Liver (tissue), 9 donors: ENCODE results near the gene PLB1. TPM values are rescaled to one million over a fixed set of nuclear protein-coding genes. Genes with fewer than 3 reads are reported as not detected.

Experiments used
- DNase-seq: peaks from one replicate; pipeline ENCODE4 v3.0.0-alpha.2; 2017; ENCODE audit warnings: low spot score
- H3K27ac ChIP-seq, 2 donors: one replicate each; pipeline ENCODE4 v1.7.0; 2013; ENCODE audit warnings: inconsistent platforms in 2 of 2, low read length in 2 of 2, control low read depth in 1 of 2, low read depth in 1 of 2, mild to moderate bottlenecking in 1 of 2
- H3K27me3 ChIP-seq, 4 donors: one replicate each; pipeline versions ENCODE4 v1.6.1 to v1.7.0; 2013; ENCODE audit warnings: low read length in 3 of 4, inconsistent platforms in 1 of 4, mild to moderate bottlenecking in 1 of 4, moderate library complexity in 1 of 4; ENCODE audit not compliant: control insufficient read depth in 4 of 4, insufficient read depth in 4 of 4
- H3K36me3 ChIP-seq, 4 donors: one replicate each; pipeline versions ENCODE4 v1.6.1 to v1.7.0; 2013; ENCODE audit warnings: low read length in 3 of 4, mild to moderate bottlenecking in 3 of 4, low read depth in 1 of 4, moderate library complexity in 1 of 4; ENCODE audit not compliant: control insufficient read depth in 4 of 4, insufficient read depth in 3 of 4
- H3K4me1 ChIP-seq, 4 donors: one replicate each; pipeline versions ENCODE4 v1.6.1 to v1.7.0; 2013; ENCODE audit warnings: low read length in 3 of 4, mild to moderate bottlenecking in 3 of 4, moderate library complexity in 1 of 4; ENCODE audit not compliant: control insufficient read depth in 4 of 4, insufficient read depth in 4 of 4
- H3K4me3 ChIP-seq, 3 donors: one replicate each; pipeline versions ENCODE4 v1.6.1 to v1.7.0; 2013; ENCODE audit warnings: low read length in 3 of 3, control low read depth in 1 of 3, low read depth in 1 of 3, mild to moderate bottlenecking in 1 of 3
- H3K9ac ChIP-seq, 2 donors: one replicate each; pipeline ENCODE4 v1.7.0; 2013; ENCODE audit warnings: low read length in 2 of 2, mild to moderate bottlenecking in 2 of 2, moderate library complexity in 2 of 2, control low read depth in 1 of 2, low read depth in 1 of 2
- H3K9me3 ChIP-seq, 4 donors: one replicate each; pipeline versions ENCODE4 v1.6.1 to v1.7.0; 2013; ENCODE audit warnings: low read length in 3 of 4; ENCODE audit not compliant: control insufficient read depth in 4 of 4
- EGR1 ChIP-seq, 2 donors: IDR thresholded peaks; 2 replicates each; pipeline ENCODE4 v1.6.1; 2016 to 2018; ENCODE audit warnings: antibody characterized with exemption in 2 of 2, low read depth in 2 of 2
- FOXA1 ChIP-seq: IDR thresholded peaks from 2 replicates; pipeline ENCODE4 v1.6.1; 2016; ENCODE audit warnings: antibody characterized with exemption
- FOXA2 ChIP-seq: IDR thresholded peaks from 2 replicates; pipeline ENCODE4 v1.6.1; 2016; ENCODE audit warnings: antibody characterized with exemption
- GABPA ChIP-seq, 2 donors: IDR thresholded peaks in 1 of 2; conservative IDR thresholded peaks in 1 of 2; 2 replicates each; pipeline ENCODE4 v1.6.1; 2016; ENCODE audit warnings: antibody characterized with exemption in 2 of 2, mild to moderate bottlenecking in 1 of 2, moderate library complexity in 1 of 2
- HNF4G ChIP-seq: IDR thresholded peaks from 2 replicates; pipeline ENCODE4 v1.6.1; 2016; ENCODE audit warnings: antibody characterized with exemption
- JUND ChIP-seq, 2 donors: IDR thresholded peaks; 2 replicates each; pipeline ENCODE4 v1.6.1; 2016; ENCODE audit warnings: antibody characterized with exemption in 2 of 2
- NR2F2 ChIP-seq: IDR thresholded peaks from 2 replicates; pipeline ENCODE4 v1.6.1; 2016; ENCODE audit warnings: antibody characterized with exemption
- RAD21 ChIP-seq, 2 donors: IDR thresholded peaks; 2 replicates each; pipeline ENCODE4 v1.6.1; 2016; ENCODE audit warnings: antibody characterized with exemption in 2 of 2, mild to moderate bottlenecking in 2 of 2
- RXRA ChIP-seq, 2 donors: IDR thresholded peaks; 2 replicates each; pipeline ENCODE4 v1.6.1; 2017 to 2018; ENCODE audit warnings: antibody characterized with exemption in 2 of 2, mild to moderate bottlenecking in 1 of 2
- SP1 ChIP-seq: IDR thresholded peaks from 2 replicates; pipeline ENCODE4 v1.6.1; 2018; ENCODE audit warnings: antibody characterized with exemption, mild to moderate bottlenecking
- TAF1 ChIP-seq: conservative IDR thresholded peaks from 2 replicates; pipeline ENCODE4 v1.6.1; 2016; ENCODE audit warnings: antibody characterized with exemption, mild to moderate bottlenecking
- YY1 ChIP-seq: IDR thresholded peaks from 2 replicates; pipeline ENCODE4 v1.6.1; 2016; ENCODE audit warnings: antibody characterized with exemption, mild to moderate bottlenecking
- WGBS: extraction: QIAGEN DNeasy Blood & Tissue Kit; methylation state at CpG from one replicate; pipeline ENCODE4 v1.1.7; 2013; 5-methylcytosine and 5-hydroxymethylcytosine counted together
- polyA plus RNA-seq, 2 donors: library from polyadenylated mRNA; stranded (reverse) in 1 of 2; unstranded in 1 of 2; fragments of 200-250 nt in 1 of 2; fragments of >200 nt in 1 of 2; fragmentation: Nextera tagmentation in 1 of 2; extraction: Ambion mirVana in 1 of 2; gene quantifications; one replicate each; pipeline versions ENCODE4 v1.2.1 to v1.2.3, GENCODE V29; 2013 to 2015
- total RNA-seq, 2 donors: library from RNA; depleted of rRNA; stranded (reverse); fragments of >200 nt; gene quantifications; one replicate each; pipeline ENCODE4 v1.2.3, GENCODE V29; 2014
- TF ChIP-seq, protein P1 (sequence below): IDR thresholded peaks from 2 replicates; pipeline ENCODE4 v1.6.1; 2016; ENCODE audit warnings: antibody characterized with exemption
- TF ChIP-seq, protein P2 (sequence below): fragments of 150-350 bp; IDR thresholded peaks from 2 replicates; pipeline ENCODE4 v1.5.1; 2017; ENCODE audit warnings: improper control_type of control experiment, low read depth, low read length; ENCODE audit not compliant: missing input control
- TF ChIP-seq, protein P3 (sequence below): IDR thresholded peaks from 2 replicates; pipeline ENCODE4 v1.6.1; 2016; ENCODE audit warnings: antibody characterized with exemption, mild to moderate bottlenecking
- TF ChIP-seq, protein P4 (sequence below): IDR thresholded peaks from 2 replicates; pipeline ENCODE4 v1.6.1; 2016; ENCODE audit warnings: antibody characterized with exemption
- TF ChIP-seq, protein P5 (sequence below): IDR thresholded peaks from 2 replicates; pipeline ENCODE4 v1.6.1; 2016; ENCODE audit warnings: antibody characterized with exemption
- donor health status: healthy.
- donor health status: healthy.
- donor health status: healthy.
- donor health status: healthy.
- donor health status: healthy.

The PLB1 gene
- total and polyA plus RNA-seq, 4 donors: 0.58 to 4.5 (median 1.6) TPM

DNA sequence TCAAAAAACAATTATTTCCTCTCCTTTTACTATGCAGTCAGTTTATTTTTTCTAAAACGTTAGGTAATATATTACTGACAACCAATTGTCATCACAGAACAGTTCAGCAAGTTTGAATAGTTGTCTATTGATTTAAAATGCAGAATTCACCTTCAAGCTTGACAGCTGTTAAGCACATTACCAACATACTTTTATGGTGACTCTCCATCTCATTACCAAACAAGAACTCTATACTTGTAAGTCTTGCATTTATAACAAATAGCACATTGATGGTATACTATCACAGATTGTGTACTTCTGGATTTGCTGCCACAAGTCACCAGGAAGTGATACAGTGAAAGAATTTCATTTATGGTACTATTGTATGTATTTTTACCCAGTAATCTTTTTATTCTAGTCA lies 156.4 kb downstream of the PLB1 start (continued):
- no peak for TF ChIP-seq RAD21 (IDR thresholded peaks at IDR 0.05)
- no peak for TF ChIP-seq SP1
- no peak for TF ChIP-seq NR2F2

DNA sequence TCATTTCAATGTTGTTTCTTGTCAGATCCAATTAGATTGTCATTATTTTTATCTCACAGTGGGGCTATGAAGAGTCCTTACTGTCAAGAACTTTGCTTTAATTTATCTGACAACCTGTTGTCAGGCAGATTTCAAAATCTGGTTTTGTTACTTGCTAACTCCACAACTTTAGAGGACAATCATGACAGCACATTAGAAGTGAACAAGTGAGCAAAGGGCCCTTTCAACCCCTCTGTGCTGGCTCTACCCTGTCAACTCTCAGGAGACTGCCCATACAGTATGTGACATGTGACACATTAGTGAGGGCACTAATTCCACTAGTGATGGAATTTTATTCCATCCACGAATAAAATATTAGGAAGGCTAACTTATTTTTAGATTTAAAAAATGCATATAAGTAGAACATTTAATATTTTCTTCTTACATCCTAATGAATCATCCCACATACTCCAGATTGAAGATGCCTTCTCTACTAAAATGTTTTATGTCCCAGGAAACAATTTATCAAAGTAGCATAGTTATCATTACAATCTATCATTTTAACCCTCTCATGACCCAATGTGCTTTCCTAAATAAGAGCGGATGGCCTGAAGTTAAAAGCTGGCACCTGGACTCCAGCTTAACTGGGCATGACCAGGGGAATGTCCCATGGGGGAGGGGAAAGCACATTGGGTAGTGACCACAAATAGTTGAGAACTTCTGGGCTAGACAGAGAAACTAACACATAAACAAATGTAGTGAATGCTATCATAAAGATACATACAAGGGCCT lies 158.2 kb downstream of the PLB1 start:
- Histone ChIP-seq H3K27me3 (no peaks in the 10 kb centered on the region), H3K27ac (no peak overlapping the region)
- no peak for DNase-seq

More for the DNA sequence above, 158.2 kb downstream of the PLB1 start:
- no peaks in the 10 kb centered on the region for H3K36me3 ChIP-seq
- no peak overlapping the region for H3K4me3 ChIP-seq
- no peaks in the 10 kb centered on the region for H3K9me3 ChIP-seq
- H3K9ac ChIP-seq: no peak overlapping the region
- WGBS: 90% methylated on average over 2 of the region's 2 CpGs
- TF ChIP-seq, protein P1, sequence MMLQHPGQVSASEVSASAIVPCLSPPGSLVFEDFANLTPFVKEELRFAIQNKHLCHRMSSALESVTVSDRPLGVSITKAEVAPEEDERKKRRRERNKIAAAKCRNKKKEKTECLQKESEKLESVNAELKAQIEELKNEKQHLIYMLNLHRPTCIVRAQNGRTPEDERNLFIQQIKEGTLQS: no peak
- no peak for TF ChIP-seq GABPA (IDR thresholded peaks at IDR 0.05 in 1 of 2, conservative IDR thresholded peaks at IDR 0.05 in 1 of 2)
- no peak for TF ChIP-seq JUND (IDR thresholded peaks at IDR 0.05)
- TF ChIP-seq HNF4G: no peak
- TF ChIP-seq RXRA (IDR thresholded peaks at IDR 0.05): no peak
- no peak for TF ChIP-seq FOXA1
- TF ChIP-seq, protein P2, sequence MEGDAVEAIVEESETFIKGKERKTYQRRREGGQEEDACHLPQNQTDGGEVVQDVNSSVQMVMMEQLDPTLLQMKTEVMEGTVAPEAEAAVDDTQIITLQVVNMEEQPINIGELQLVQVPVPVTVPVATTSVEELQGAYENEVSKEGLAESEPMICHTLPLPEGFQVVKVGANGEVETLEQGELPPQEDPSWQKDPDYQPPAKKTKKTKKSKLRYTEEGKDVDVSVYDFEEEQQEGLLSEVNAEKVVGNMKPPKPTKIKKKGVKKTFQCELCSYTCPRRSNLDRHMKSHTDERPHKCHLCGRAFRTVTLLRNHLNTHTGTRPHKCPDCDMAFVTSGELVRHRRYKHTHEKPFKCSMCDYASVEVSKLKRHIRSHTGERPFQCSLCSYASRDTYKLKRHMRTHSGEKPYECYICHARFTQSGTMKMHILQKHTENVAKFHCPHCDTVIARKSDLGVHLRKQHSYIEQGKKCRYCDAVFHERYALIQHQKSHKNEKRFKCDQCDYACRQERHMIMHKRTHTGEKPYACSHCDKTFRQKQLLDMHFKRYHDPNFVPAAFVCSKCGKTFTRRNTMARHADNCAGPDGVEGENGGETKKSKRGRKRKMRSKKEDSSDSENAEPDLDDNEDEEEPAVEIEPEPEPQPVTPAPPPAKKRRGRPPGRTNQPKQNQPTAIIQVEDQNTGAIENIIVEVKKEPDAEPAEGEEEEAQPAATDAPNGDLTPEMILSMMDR: no peak
- TF ChIP-seq TAF1: no peak
- TF ChIP-seq, protein P3, sequence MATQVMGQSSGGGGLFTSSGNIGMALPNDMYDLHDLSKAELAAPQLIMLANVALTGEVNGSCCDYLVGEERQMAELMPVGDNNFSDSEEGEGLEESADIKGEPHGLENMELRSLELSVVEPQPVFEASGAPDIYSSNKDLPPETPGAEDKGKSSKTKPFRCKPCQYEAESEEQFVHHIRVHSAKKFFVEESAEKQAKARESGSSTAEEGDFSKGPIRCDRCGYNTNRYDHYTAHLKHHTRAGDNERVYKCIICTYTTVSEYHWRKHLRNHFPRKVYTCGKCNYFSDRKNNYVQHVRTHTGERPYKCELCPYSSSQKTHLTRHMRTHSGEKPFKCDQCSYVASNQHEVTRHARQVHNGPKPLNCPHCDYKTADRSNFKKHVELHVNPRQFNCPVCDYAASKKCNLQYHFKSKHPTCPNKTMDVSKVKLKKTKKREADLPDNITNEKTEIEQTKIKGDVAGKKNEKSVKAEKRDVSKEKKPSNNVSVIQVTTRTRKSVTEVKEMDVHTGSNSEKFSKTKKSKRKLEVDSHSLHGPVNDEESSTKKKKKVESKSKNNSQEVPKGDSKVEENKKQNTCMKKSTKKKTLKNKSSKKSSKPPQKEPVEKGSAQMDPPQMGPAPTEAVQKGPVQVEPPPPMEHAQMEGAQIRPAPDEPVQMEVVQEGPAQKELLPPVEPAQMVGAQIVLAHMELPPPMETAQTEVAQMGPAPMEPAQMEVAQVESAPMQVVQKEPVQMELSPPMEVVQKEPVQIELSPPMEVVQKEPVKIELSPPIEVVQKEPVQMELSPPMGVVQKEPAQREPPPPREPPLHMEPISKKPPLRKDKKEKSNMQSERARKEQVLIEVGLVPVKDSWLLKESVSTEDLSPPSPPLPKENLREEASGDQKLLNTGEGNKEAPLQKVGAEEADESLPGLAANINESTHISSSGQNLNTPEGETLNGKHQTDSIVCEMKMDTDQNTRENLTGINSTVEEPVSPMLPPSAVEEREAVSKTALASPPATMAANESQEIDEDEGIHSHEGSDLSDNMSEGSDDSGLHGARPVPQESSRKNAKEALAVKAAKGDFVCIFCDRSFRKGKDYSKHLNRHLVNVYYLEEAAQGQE: no peak
- TF ChIP-seq, protein P4, sequence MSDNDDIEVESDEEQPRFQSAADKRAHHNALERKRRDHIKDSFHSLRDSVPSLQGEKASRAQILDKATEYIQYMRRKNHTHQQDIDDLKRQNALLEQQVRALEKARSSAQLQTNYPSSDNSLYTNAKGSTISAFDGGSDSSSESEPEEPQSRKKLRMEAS: no peak
- TF ChIP-seq, protein P5, sequence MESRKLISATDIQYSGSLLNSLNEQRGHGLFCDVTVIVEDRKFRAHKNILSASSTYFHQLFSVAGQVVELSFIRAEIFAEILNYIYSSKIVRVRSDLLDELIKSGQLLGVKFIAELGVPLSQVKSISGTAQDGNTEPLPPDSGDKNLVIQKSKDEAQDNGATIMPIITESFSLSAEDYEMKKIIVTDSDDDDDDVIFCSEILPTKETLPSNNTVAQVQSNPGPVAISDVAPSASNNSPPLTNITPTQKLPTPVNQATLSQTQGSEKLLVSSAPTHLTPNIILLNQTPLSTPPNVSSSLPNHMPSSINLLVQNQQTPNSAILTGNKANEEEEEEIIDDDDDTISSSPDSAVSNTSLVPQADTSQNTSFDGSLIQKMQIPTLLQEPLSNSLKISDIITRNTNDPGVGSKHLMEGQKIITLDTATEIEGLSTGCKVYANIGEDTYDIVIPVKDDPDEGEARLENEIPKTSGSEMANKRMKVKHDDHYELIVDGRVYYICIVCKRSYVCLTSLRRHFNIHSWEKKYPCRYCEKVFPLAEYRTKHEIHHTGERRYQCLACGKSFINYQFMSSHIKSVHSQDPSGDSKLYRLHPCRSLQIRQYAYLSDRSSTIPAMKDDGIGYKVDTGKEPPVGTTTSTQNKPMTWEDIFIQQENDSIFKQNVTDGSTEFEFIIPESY: no peak
- TF ChIP-seq EGR1 (IDR thresholded peaks at IDR 0.05; ENCODE audit: low read depth in 2 of 2): no peak
- no peak for TF ChIP-seq YY1
- TF ChIP-seq FOXA2: no peak
- H3K4me1 ChIP-seq: peaks cover 2 to 14% (median 10%) of the 10 kb centered on the region in 4 donors
